CD4-positive, alpha-beta memory T cell (primary cell): ENCODE results near the gene TRIM31. TPM values are rescaled to one million over a fixed set of nuclear protein-coding genes. Genes with fewer than 3 reads are reported as not detected.
A peak's percentile ranks its signal among the peaks of the same experiment; 100 is the strongest.

Source experiments
- CTCF ChIA-PET: fragments of 350-600 bp; sonication (Branson Sonifier 250); formaldehyde crosslinking; loops from one replicate; lab custom pipeline; 2021; ENCODE audit warnings: inconsistent platforms; ENCODE audit not compliant: partially characterized antibody; lab: Charles Lee
- POLR2A ChIA-PET: fragments of 350-600 bp; sonication (Branson Sonifier 250); formaldehyde crosslinking; loops from one replicate; lab custom pipeline; 2021; ENCODE audit not compliant: partially characterized antibody; lab: Charles Lee
- DNase-seq, 5 donors: peaks; one replicate each; pipeline versions ENCODE4 v3.0.0 to v3.0.0-alpha.2; 2020 to 2022; ENCODE audit warnings: mixed read lengths in 1 of 5
- H3K27ac ChIP-seq: one replicate; pipeline ENCODE4 v1.7.0; 2013; ENCODE audit warnings: low read depth, low read length
- H3K27me3 ChIP-seq: 2 replicates; pipeline ENCODE4 v1.7.0; 2013; ENCODE audit warnings: mild to moderate bottlenecking, low read length, moderate library complexity; ENCODE audit not compliant: insufficient read depth
- H3K36me3 ChIP-seq: 2 replicates; pipeline ENCODE4 v1.7.0; 2013; ENCODE audit warnings: mild to moderate bottlenecking, low read length, moderate library complexity; ENCODE audit not compliant: insufficient read depth
- H3K4me1 ChIP-seq: 2 replicates; pipeline ENCODE4 v1.7.0; 2013; ENCODE audit warnings: mild to moderate bottlenecking, low read length, moderate library complexity; ENCODE audit not compliant: insufficient read depth
- H3K4me3 ChIP-seq, 2 donors: one replicate each; pipeline ENCODE4 v1.7.0; 2013; ENCODE audit warnings: low read length in 2 of 2, mild to moderate bottlenecking in 1 of 2
- H3K9me3 ChIP-seq, 2 donors: one replicate each; pipeline ENCODE4 v1.7.0; 2013; ENCODE audit warnings: low read length in 2 of 2, control low read depth in 1 of 2; ENCODE audit not compliant: control insufficient read depth in 1 of 2
- H3K27ac Mint-ChIP-seq, 7 donors: one replicate each; pipeline ENCODE4 v1.8.0; 2020 to 2021; ENCODE audit warnings: mixed read lengths in 7 of 7, mild to moderate bottlenecking in 6 of 7, inconsistent platforms in 3 of 7, moderate library complexity in 3 of 7
- H3K27me3 Mint-ChIP-seq, 2 donors: one replicate each; pipeline ENCODE4 v1.8.0; 2020 to 2021; ENCODE audit warnings: mixed read lengths in 2 of 2
- H3K36me3 Mint-ChIP-seq, 2 donors: one replicate each; pipeline ENCODE4 v1.8.0; 2020 to 2021; ENCODE audit warnings: mixed read lengths in 2 of 2, inconsistent platforms in 1 of 2, mild to moderate bottlenecking in 1 of 2
- H3K4me1 Mint-ChIP-seq, 4 donors: one replicate each; pipeline ENCODE4 v1.8.0; 2020 to 2021; ENCODE audit warnings: mixed read lengths in 4 of 4, mild to moderate bottlenecking in 1 of 4
- H3K4me3 Mint-ChIP-seq, 8 donors: one replicate each; pipeline ENCODE4 v1.8.0; 2020 to 2021; ENCODE audit warnings: mixed read lengths in 8 of 8, mild to moderate bottlenecking in 7 of 8, moderate library complexity in 6 of 8, inconsistent platforms in 3 of 8
- H3K9me3 Mint-ChIP-seq, 8 donors: one replicate each; pipeline ENCODE4 v1.8.0; 2020 to 2021; ENCODE audit warnings: mixed read lengths in 8 of 8, mild to moderate bottlenecking in 5 of 8, inconsistent platforms in 3 of 8, moderate library complexity in 1 of 8
- intact Hi-C: fragments of 100-400 bp; cut with micrococcal nuclease; formaldehyde crosslinking; loops from one replicate; pipeline ENCODE4 v1.15.1; 2023
- polyA plus RNA-seq, 2 donors: library from polyadenylated mRNA; unstranded; fragments of 300-500 nt; fragmentation: Illumina TruSeq; gene quantifications; one replicate each; pipeline ENCODE4 v1.2.3, GENCODE V29; 2021
- total RNA-seq, 2 experiments: library from RNA; stranded (reverse); gene quantifications; one replicate each; pipeline ENCODE4 v1.2.3, GENCODE V29; 2021

The TRIM31 gene
- total and polyA plus RNA-seq, 4 experiments from 2014 or later = 0.11 to 0.21 (median 0.20) TPM; not detected in 1

- DNase-seq = no peak
- peaks cover 35% of the 10 kb centered on the region for H3K4me1 ChIP-seq
- H3K4me3 ChIP-seq = no peak overlapping the region
- ChIA-PET POLR2A (interaction anchor here (4.0 kb wide), 1 partner anchor 26 kb away, joined by 38 read pairs; no protein-coding TSS in a partner anchor), CTCF (interaction anchor here (0.7 to 6.7 kb wide), 11 partner anchors 7 to 257 kb away, joined by 3 to 263 read pairs (median 10); partner anchors contain the start of genes POLR1H, TRIM31 and TRIM40)
- Mint-ChIP-seq H3K27ac (no peak overlapping the region), H3K4me1 (peaks cover 22 to 38% (median 33%) of the 10 kb centered on the region in 4 donors), H3K4me3 (peak overlapping the region in 1 of 8 donors; percentile 40), H3K9me3 (peaks cover 0 to 2% (median 0%) of the 10 kb centered on the region in 8 donors), H3K27me3 (peaks cover 20 to 26% of the 10 kb centered on the region in 2 donors), H3K36me3 (no peaks in the 10 kb centered on the region)
- peaks cover 7% of the 10 kb centered on the region for H3K27me3 ChIP-seq
- H3K36me3 ChIP-seq = no peaks in the 10 kb centered on the region
- no peaks in the 10 kb centered on the region for H3K9me3 ChIP-seq
- intact Hi-C loops = no loop called here
- no peak overlapping the region for H3K27ac ChIP-seq
Observed at GRCh38 chr6:30104661-30105060, 8.2 kb downstream of the TRIM31 start.

GRCh38 chr6:30103872-30104179 is 9.1 kb downstream of the TRIM31 start:
- Mint-ChIP-seq H3K27me3 (peaks cover 22 to 27% of the 10 kb centered on the region in 2 donors), H3K27ac (peak overlapping the region in 4 of 7 donors; percentile 71 to 86 (median 78)), H3K4me1 (peaks cover 22 to 44% (median 33%) of the 10 kb centered on the region in 4 donors), H3K36me3 (no peaks in the 10 kb centered on the region), H3K4me3 (peak overlapping the region; percentile 84 to 94 (median 90)), H3K9me3 (peaks cover 0 to 2% (median 0%) of the 10 kb centered on the region in 8 donors)
- CTCF ChIA-PET = interaction anchor here (0.7 to 6.7 kb wide), 23 partner anchors 8 to 291 kb away, joined by 3 to 263 read pairs (median 4); partner anchors contain the start of genes POLR1H, PPP1R11, TRIM31 and TRIM40
- Histone ChIP-seq H3K27me3 (peaks cover 7% of the 10 kb centered on the region), H3K9me3 (no peaks in the 10 kb centered on the region), H3K4me1 (peaks cover 35% of the 10 kb centered on the region), H3K36me3 (no peaks in the 10 kb centered on the region), H3K27ac (no peak overlapping the region), H3K4me3 (peak overlapping the region in 1 of 2 donors; percentile 48)
- no peak for DNase-seq
- POLR2A ChIA-PET = interaction anchor here (1.0 to 4.0 kb wide), 8 partner anchors 27 to 222 kb away, joined by 3 to 38 read pairs (median 7); partner anchors contain the start of genes POLR1H, PPP1R11 and RNF39
- intact Hi-C loops = loop anchor here (1.0 to 2.0 kb wide), 4 partner anchors 27 to 293 kb away; no protein-coding TSS in a partner anchor

DNA sequence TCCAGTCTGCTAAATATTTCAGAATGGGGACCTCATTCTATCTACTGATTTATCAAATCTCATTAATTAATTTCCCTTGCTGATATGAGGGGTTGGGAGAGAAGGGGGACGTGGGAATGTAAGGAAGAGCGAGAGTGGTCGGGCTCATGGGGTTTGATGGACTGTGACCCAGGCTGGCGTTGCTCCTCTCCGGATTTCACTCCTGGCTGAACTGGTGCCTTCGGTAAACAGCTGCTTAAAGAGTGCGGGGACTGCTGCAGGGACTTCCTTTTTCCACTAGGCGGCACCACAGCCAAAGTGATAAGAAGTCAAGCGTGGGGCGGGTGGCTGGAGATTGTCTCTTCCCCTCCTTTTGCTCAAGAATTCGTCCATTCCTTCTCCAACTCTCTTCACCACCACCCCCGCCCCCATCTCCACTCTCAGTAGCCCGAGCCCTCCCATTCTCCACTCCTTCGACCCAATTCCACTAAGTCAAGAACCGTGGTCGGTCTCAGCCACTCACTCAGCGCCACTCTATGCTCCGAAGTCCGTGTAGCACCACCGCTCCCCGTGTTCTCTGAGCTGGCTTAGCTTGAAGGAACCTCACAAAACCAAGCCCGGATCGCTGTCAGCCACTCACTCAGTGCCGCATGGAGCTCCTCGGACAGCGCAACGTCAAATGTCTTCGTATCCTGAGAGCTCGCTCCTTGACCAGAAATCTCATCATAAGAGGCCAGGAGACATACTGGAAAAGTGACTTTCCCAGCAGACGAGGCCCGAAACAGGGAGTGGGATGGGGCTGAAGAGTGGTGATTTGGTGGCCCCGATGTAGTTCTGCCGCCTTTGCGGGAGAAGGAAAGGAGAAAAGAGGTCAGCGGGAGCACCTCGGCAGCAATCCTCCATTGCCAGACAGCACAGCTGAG is 9.7 kb downstream of the TRIM31 start:
- Mint-ChIP-seq H3K27ac (peak overlapping the region; percentile 61 to 93 (median 76)), H3K4me3 (peak overlapping the region; percentile 84 to 94 (median 90)), H3K9me3 (peaks cover 0 to 2% (median 0%) of the 10 kb centered on the region in 8 donors), H3K4me1 (peaks cover 26 to 48% (median 38%) of the 10 kb centered on the region in 4 donors), H3K36me3 (no peaks in the 10 kb centered on the region), H3K27me3 (peaks cover 25 to 28% of the 10 kb centered on the region in 2 donors)
- H3K9me3 ChIP-seq = no peaks in the 10 kb centered on the region
- intact Hi-C loops = loop anchor here (1.0 to 2.0 kb wide), 5 partner anchors 28 to 294 kb away; partner anchors contain the start of gene POLR1H
- peak overlapping the region; percentile 19 to 48 for H3K4me3 ChIP-seq
- H3K4me1 ChIP-seq = peaks cover 37% of the 10 kb centered on the region
- H3K27ac ChIP-seq = peak overlapping the region; percentile 20
- peak; percentile 82 to 84 (median 83) for DNase-seq
- H3K36me3 ChIP-seq = no peaks in the 10 kb centered on the region
- ChIA-PET CTCF (interaction anchor here (0.7 to 6.7 kb wide), 24 partner anchors 7 to 295 kb away, joined by 3 to 263 read pairs (median 4); partner anchors contain the start of genes POLR1H, PPP1R11, TRIM31 and TRIM40), POLR2A (interaction anchor here (0.7 to 4.0 kb wide), 10 partner anchors 9 to 223 kb away, joined by 3 to 38 read pairs (median 6); partner anchors contain the start of genes POLR1H, PPP1R11 and RNF39)
- H3K27me3 ChIP-seq = peaks cover 13% of the 10 kb centered on the region

DNA sequence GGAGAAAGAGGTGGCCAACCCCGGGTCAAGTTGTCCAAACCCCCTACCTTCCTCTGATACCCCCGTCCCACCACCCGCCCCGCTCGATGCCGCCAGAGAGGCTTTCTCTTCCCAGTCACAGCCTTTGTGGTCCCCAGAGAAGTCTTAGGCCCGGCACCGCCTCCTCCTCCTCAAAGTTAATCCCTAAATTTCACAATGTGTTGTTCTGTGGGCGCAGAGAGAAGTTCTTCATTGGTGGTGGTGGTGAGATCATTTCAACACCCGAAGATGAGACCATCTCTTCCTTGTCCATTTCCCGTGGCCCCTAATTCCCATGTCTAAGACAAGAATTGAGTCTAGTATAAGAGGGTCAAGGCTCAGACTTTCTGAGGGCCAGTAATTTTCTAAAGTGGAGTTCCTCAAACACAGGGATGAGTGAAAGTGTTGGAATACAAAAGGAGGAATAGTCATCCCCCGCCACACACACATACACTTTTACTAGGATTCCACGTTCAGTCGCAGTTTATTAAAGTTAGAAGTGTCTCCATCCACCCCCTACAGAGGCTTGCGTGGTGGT is 10.4 kb downstream of the TRIM31 start:
- peak in 2 of 5 donors; percentile 2 to 13 for DNase-seq
- ChIA-PET CTCF (interaction anchor here (1.0 to 6.7 kb wide), 17 partner anchors 10 to 295 kb away, joined by 3 to 263 read pairs (median 8); partner anchors contain the start of genes POLR1H, PPP1R11, RNF39 and TRIM31), POLR2A (interaction anchor here (1.0 to 4.0 kb wide), 10 partner anchors 11 to 224 kb away, joined by 3 to 38 read pairs (median 6); partner anchors contain the start of genes POLR1H, PPP1R11 and RNF39)
- Histone ChIP-seq H3K4me1 (peaks cover 44% of the 10 kb centered on the region), H3K36me3 (no peaks in the 10 kb centered on the region), H3K4me3 (peak overlapping the region in 1 of 2 donors; percentile 48), H3K27ac (peak overlapping the region; percentile 18), H3K27me3 (peaks cover 16% of the 10 kb centered on the region), H3K9me3 (no peaks in the 10 kb centered on the region)
- intact Hi-C loops = loop anchor here (1.0 to 2.0 kb wide), 2 partner anchors 41 to 294 kb away; partner anchors contain the start of gene POLR1H
- Mint-ChIP-seq H3K27ac (peak overlapping the region; percentile 61 to 93 (median 76)), H3K4me1 (peaks cover 30 to 56% (median 44%) of the 10 kb centered on the region in 4 donors), H3K27me3 (peaks cover 23 to 28% of the 10 kb centered on the region in 2 donors), H3K9me3 (peaks cover 0 to 2% (median 0%) of the 10 kb centered on the region in 8 donors), H3K4me3 (peak overlapping the region; percentile 84 to 94 (median 90)), H3K36me3 (no peaks in the 10 kb centered on the region)

- Histone ChIP-seq H3K27ac (peak overlapping the region; percentile 18), H3K4me3 (peak overlapping the region; percentile 46 to 60), H3K9me3 (no peaks in the 10 kb centered on the region), H3K36me3 (no peaks in the 10 kb centered on the region), H3K27me3 (peaks cover 20% of the 10 kb centered on the region), H3K4me1 (peaks cover 48% of the 10 kb centered on the region)
- intact Hi-C loops = loop anchor here (1.0 to 2.0 kb wide), 2 partner anchors 40 to 295 kb away; partner anchors contain the start of gene POLR1H
- DNase-seq = peak; percentile 29 to 65 (median 35)
- peak overlapping the region; percentile 0 to 86 (median 74) for H3K27ac Mint-ChIP-seq
- H3K27me3 Mint-ChIP-seq = peaks cover 21 to 33% of the 10 kb centered on the region in 2 donors
- POLR2A ChIA-PET = interaction anchor here (0.9 to 4.0 kb wide), 7 partner anchors 11 to 224 kb away, joined by 3 to 38 read pairs (median 5); partner anchors contain the start of genes POLR1H, PPP1R11 and RNF39
- CTCF ChIA-PET = interaction anchor here (0.6 to 6.7 kb wide), 11 partner anchors 10 to 273 kb away, joined by 3 to 263 read pairs (median 6); partner anchors contain the start of genes POLR1H, PPP1R11, RNF39 and TRIM40
- H3K4me1 Mint-ChIP-seq = peaks cover 33 to 61% (median 48%) of the 10 kb centered on the region in 4 donors
- H3K36me3 Mint-ChIP-seq = no peaks in the 10 kb centered on the region
- peaks cover 0 to 2% (median 0%) of the 10 kb centered on the region in 8 donors for H3K9me3 Mint-ChIP-seq
- peak overlapping the region; percentile 80 to 94 (median 88) for H3K4me3 Mint-ChIP-seq
Observed at GRCh38 chr6:30101444-30102413, 11.2 kb downstream of the TRIM31 start.
